Panc1 (cell line): ENCODE results near the gene MTMR8.

ENCODE experiments used
- CTCF ChIP-seq: fragments of 450-650 bp; IDR thresholded peaks from 2 replicates; pipeline ENCODE4 v1.5.1; 2017; ENCODE audit warnings: mild to moderate bottlenecking
- POLR2AphosphoS5 ChIP-seq: IDR thresholded peaks from 2 replicates; pipeline ENCODE4 v1.6.1; 2012; ENCODE audit warnings: mild to moderate bottlenecking, low read depth, low read length, moderate library complexity
- REST ChIP-seq, 2 experiments: IDR thresholded peaks; 2 replicates each; pipeline ENCODE4 v1.6.1; 2011 to 2012; ENCODE audit warnings: low read depth in 2 of 2, control low read depth in 1 of 2, low read length in 1 of 2, mild to moderate bottlenecking in 1 of 2, moderate library complexity in 1 of 2; ENCODE audit not compliant: insufficient read depth in 1 of 2
- SIN3A ChIP-seq: IDR thresholded peaks from 2 replicates; pipeline ENCODE4 v1.6.1; 2012; ENCODE audit warnings: low read depth, mild to moderate bottlenecking, low read length, moderate library complexity, borderline replicate concordance; ENCODE audit not compliant: insufficient read depth

- no peak for TF ChIP-seq CTCF
- TF ChIP-seq REST (IDR thresholded peaks at IDR 0.05; ENCODE audit: insufficient read depth in 1 of 2, low read depth in 2 of 2, low read length in 1 of 2), result no peak
- TF ChIP-seq POLR2AphosphoS5, result no peak
- no peak for TF ChIP-seq SIN3A
Measured at GRCh38 chrX:64350047-64350446, 45.2 kb downstream of the MTMR8 start.
